Activated CD8-positive, alpha-beta T cell treated with anti-CD3 and anti-CD28 coated beads for 36 hours (primary cell): ENCODE measurements around the gene TRIM14. TPM values are rescaled to one million over a fixed set of nuclear protein-coding genes. Genes with fewer than 3 reads are reported as not detected.

Experiments used
- ATAC-seq: fragments of 200-7000 bp; cut with Tn5 transposase; one replicate; pipeline ENCODE4 v1.10.0; 2021; ENCODE audit warnings: mild to moderate bottlenecking, moderate library complexity
- CTCF ChIA-PET: fragments of 350-600 bp; sonication (Branson Sonifier 250); formaldehyde crosslinking; loops from one replicate; lab custom pipeline; 2021; ENCODE audit warnings: antibody characterized with exemption; lab: Charles Lee
- POLR2A ChIA-PET: fragments of 350-600 bp; sonication (Branson Sonifier 250); formaldehyde crosslinking; loops from one replicate; lab custom pipeline; 2021; ENCODE audit warnings: antibody characterized with exemption; lab: Charles Lee
- DNase-seq: peaks from one replicate; pipeline ENCODE4 v3.0.0-alpha.2; 2020
- H3K27ac Mint-ChIP-seq: one replicate; pipeline ENCODE4 v1.8.0; 2021; ENCODE audit warnings: mild to moderate bottlenecking, mixed read lengths
- H3K27me3 Mint-ChIP-seq: one replicate; pipeline ENCODE4 v1.8.0; 2021; ENCODE audit warnings: mixed read lengths
- H3K36me3 Mint-ChIP-seq: one replicate; pipeline ENCODE4 v1.8.0; 2021; ENCODE audit warnings: low read depth, mixed read lengths
- H3K4me1 Mint-ChIP-seq: one replicate; pipeline ENCODE4 v1.8.0; 2021; ENCODE audit warnings: low read depth, mixed read lengths
- H3K4me3 Mint-ChIP-seq: one replicate; pipeline ENCODE4 v1.8.0; 2021; ENCODE audit warnings: mild to moderate bottlenecking, moderate library complexity, mixed read lengths
- H3K9me3 Mint-ChIP-seq: one replicate; pipeline ENCODE4 v1.8.0; 2021; ENCODE audit warnings: mixed read lengths
- intact Hi-C: fragments of 100-400 bp; cut with micrococcal nuclease; formaldehyde crosslinking; loops from one replicate; pipeline ENCODE4 v1.10.0; 2022
- total RNA-seq, 2 experiments: library from RNA; stranded (reverse); gene quantifications; one replicate each; pipeline ENCODE4 v1.2.3, GENCODE V29; 2021
- TF ChIP-seq, protein P1 (sequence below): fragments of 200-600 bp; IDR thresholded peaks from one replicate; pipeline ENCODE4 v1.8.0; 2022; ENCODE audit warnings: antibody characterized with exemption, mild to moderate bottlenecking

TRIM14 gene
- total RNA-seq, 2 experiments from 2014 or later, result 39.6 to 41.8 TPM

DNA sequence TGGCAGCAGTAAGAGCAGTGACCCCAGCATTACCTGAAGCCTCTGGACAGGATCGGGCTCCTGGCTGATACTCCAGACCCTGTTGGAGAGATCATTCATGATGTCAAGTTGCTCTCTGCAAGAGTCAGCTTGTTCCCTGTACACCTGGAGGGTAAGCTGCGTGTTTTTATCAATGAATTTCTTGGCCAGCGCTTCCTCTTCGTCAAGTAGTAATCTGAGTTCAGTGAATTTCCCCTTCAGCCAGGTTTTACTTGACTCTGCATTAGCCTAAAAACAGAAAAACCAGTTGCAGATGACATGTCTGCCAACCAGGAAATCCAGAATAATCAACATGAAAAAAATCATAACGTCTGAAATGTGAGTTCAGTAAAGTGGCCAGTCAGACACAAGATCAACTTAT, 19.1 kb downstream of the TRIM14 start:
- no peak for DNase-seq
- POLR2A ChIA-PET, result interaction anchor here (1.0 kb wide), 1 partner anchor 9 kb away, joined by 4 read pairs; no protein-coding TSS in a partner anchor
- H3K36me3 Mint-ChIP-seq, result peaks cover 50% of the 10 kb centered on the region

DNA sequence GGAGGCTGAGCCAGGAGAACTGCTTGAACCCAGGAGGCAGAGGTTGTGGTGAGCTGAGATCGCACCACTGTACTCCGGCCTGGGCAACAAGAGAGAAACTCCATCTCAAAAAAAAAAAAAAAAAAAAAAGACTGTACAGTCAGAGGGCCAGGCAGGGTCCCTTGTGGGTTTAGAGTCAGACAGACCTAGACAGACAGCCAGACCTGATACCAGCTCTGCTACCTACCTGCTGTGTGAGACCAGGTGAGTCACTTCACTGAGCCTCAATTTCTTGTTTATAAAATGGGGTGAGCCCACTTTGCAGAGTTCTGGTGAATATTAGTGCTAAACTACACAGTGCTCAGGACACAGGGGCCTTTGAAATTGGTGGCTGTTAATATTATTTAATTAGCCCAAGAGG, 19.7 kb downstream of the TRIM14 start:
- H3K27me3 Mint-ChIP-seq, result no peaks in the 10 kb centered on the region
- no peaks in the 10 kb centered on the region for H3K9me3 Mint-ChIP-seq
- H3K4me3 Mint-ChIP-seq, result no peak overlapping the region
- ATAC-seq, result no peak
- CTCF ChIA-PET, result interaction anchor here (2.1 kb wide), 1 partner anchor 19 kb away, joined by 6 read pairs; the partner anchor contains the start of gene TRIM14
- intact Hi-C loops, result no loop called here
- H3K4me1 Mint-ChIP-seq, result peaks cover 62% of the 10 kb centered on the region
- H3K27ac Mint-ChIP-seq, result peak overlapping the region; percentile 95
- peaks cover 50% of the 10 kb centered on the region for H3K36me3 Mint-ChIP-seq
- TF ChIP-seq, protein P1, sequence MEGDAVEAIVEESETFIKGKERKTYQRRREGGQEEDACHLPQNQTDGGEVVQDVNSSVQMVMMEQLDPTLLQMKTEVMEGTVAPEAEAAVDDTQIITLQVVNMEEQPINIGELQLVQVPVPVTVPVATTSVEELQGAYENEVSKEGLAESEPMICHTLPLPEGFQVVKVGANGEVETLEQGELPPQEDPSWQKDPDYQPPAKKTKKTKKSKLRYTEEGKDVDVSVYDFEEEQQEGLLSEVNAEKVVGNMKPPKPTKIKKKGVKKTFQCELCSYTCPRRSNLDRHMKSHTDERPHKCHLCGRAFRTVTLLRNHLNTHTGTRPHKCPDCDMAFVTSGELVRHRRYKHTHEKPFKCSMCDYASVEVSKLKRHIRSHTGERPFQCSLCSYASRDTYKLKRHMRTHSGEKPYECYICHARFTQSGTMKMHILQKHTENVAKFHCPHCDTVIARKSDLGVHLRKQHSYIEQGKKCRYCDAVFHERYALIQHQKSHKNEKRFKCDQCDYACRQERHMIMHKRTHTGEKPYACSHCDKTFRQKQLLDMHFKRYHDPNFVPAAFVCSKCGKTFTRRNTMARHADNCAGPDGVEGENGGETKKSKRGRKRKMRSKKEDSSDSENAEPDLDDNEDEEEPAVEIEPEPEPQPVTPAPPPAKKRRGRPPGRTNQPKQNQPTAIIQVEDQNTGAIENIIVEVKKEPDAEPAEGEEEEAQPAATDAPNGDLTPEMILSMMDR, result no peak
- POLR2A ChIA-PET, result no interaction called here
- no peak for DNase-seq

More for the DNA sequence above, 19.1 kb downstream of the TRIM14 start:
- H3K27ac Mint-ChIP-seq, result peak overlapping the region; percentile 95
- peaks cover 67% of the 10 kb centered on the region for H3K4me1 Mint-ChIP-seq
- CTCF ChIA-PET, result interaction anchor here (1.1 to 2.1 kb wide), 2 partner anchors 19 to 25 kb away, joined by 3 to 6 read pairs; partner anchors contain the start of gene TRIM14
- no peaks in the 10 kb centered on the region for H3K9me3 Mint-ChIP-seq
- TF ChIP-seq, protein P1, result no peak
- peak overlapping the region; percentile 18 for H3K4me3 Mint-ChIP-seq
- intact Hi-C loops, result loop anchor here (10.0 kb wide), 1 partner anchor 165 kb away; no protein-coding TSS in a partner anchor
- no peaks in the 10 kb centered on the region for H3K27me3 Mint-ChIP-seq
- no peak for ATAC-seq

DNA sequence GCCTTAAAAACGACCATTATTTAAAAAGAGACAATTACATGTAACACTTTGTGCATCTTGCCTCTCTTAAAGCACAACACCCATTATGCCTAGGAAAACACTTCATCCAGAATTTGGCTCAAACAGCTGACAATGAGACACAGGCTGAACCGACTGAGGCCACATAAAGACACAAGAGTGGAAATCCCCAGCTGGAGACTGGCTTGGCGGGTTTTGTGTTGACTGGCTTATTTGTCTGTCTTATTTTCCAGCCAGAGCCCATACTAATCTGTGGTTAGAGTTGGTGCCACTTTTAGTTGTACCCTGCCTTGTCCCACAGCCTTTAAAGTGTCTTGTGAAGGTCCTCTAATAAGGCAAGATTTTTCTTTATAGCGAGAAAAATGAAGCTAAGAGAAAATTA, 21.2 kb downstream of the TRIM14 start:
- no peak for ATAC-seq
- peaks cover 52% of the 10 kb centered on the region for H3K36me3 Mint-ChIP-seq
- peaks cover 56% of the 10 kb centered on the region for H3K4me1 Mint-ChIP-seq

DNA sequence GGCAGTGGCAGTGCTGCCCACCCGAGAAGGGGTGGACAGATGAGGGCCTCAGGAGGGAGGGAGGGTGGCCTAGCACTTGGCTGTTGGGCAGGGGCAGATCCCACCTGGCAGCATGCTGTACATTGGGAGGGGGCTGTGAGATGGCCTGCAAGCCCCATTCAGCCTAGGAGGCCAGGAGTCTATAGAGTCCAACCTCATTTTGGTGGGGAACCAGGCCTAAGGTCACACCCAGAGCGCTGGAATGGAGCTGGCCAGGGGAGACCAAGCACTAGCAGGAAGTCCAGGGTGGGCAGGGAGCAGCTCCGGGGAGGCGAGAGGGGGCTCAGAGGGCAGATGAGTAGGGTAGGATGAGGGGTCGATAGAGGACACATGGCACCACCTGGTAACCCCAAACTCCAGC, 22.9 kb downstream of the TRIM14 start:
- intact Hi-C loops, result no loop called here
- TF ChIP-seq, protein P1, result no peak
- H3K27me3 Mint-ChIP-seq, result no peaks in the 10 kb centered on the region
- H3K4me1 Mint-ChIP-seq, result peaks cover 40% of the 10 kb centered on the region
- ATAC-seq (no peak), DNase-seq (no peak)
- no peaks in the 10 kb centered on the region for H3K9me3 Mint-ChIP-seq
- H3K36me3 Mint-ChIP-seq, result peaks cover 57% of the 10 kb centered on the region
- POLR2A ChIA-PET, result interaction anchor here (1.0 to 2.3 kb wide), 3 partner anchors 10 to 25 kb away, joined by 3 to 5 read pairs (median 5); no protein-coding TSS in a partner anchor
- CTCF ChIA-PET, result interaction anchor here (0.8 to 1.3 kb wide), 3 partner anchors 9 to 97 kb away, joined by 3 to 4 read pairs (median 3); partner anchors contain the start of gene CORO2A
- peak overlapping the region; percentile 54 for H3K27ac Mint-ChIP-seq
- H3K4me3 Mint-ChIP-seq, result no peak overlapping the region

More for the DNA sequence above, 21.2 kb downstream of the TRIM14 start:
- TF ChIP-seq, protein P1, result no peak
- Mint-ChIP-seq H3K9me3 (no peaks in the 10 kb centered on the region), H3K27me3 (no peaks in the 10 kb centered on the region), H3K27ac (peak overlapping the region; percentile 65), H3K4me3 (no peak overlapping the region)
- peak; percentile 56 for DNase-seq
- POLR2A ChIA-PET, result interaction anchor here (0.6 to 2.3 kb wide), 7 partner anchors 9 to 41 kb away, joined by 3 to 8 read pairs (median 5); partner anchors contain the start of genes NANS and TRIM14
- intact Hi-C loops, result no loop called here
- CTCF ChIA-PET, result interaction anchor here (0.7 to 1.7 kb wide), 8 partner anchors 9 to 165 kb away, joined by 3 to 5 read pairs (median 3); no protein-coding TSS in a partner anchor

DNA sequence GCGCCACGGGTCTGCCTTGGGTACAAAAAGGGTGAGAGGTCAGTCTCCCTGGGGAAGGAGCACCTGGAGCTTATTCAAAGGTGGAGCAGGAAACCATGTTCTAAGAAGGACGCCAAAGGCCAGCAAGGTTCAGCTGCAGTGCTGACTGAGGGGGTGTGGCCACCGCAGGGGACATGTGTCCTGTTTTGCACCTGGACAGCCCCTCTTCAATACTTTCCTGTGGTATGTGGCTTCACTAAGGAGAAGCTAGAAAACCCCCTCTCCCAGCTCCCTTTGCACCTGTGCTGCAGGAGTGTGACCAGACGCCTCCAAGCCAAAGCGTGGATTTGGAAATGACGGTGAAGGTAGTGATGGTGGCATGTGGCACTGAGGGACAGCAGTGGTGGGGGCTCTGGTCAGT, 23.6 kb downstream of the TRIM14 start:
- POLR2A ChIA-PET, result interaction anchor here (1.0 to 2.3 kb wide), 2 partner anchors 14 to 25 kb away, joined by 3 to 5 read pairs; no protein-coding TSS in a partner anchor
- CTCF ChIA-PET, result interaction anchor here (1.3 kb wide), 1 partner anchor 22 kb away, joined by 3 read pairs; no protein-coding TSS in a partner anchor
- no peaks in the 10 kb centered on the region for H3K9me3 Mint-ChIP-seq
- no peak overlapping the region for H3K4me3 Mint-ChIP-seq
- TF ChIP-seq, protein P1, result no peak
- peaks cover 57% of the 10 kb centered on the region for H3K36me3 Mint-ChIP-seq
- intact Hi-C loops, result no loop called here
- H3K4me1 Mint-ChIP-seq, result peaks cover 37% of the 10 kb centered on the region
- H3K27ac Mint-ChIP-seq, result no peak overlapping the region
- ATAC-seq, result no peak
- DNase-seq, result no peak
- H3K27me3 Mint-ChIP-seq, result no peaks in the 10 kb centered on the region
